GM12878 (cell line): ENCODE data around the gene BMPR2. TPM values are rescaled to one million over a fixed set of nuclear protein-coding genes. Genes with fewer than 3 reads are reported as not detected.
"Not testable (repeated sequence)": the region's sequence is repeated elsewhere in the genome, so short reads cannot be mapped to it uniquely, and the experiment has no call there.

Experiments
- ATAC-seq: fragments of 200-7000 bp; cut with Tn5 transposase; 3 replicates; pipeline ENCODE4 v1.9.1; 2020; ENCODE audit warnings: mild to moderate bottlenecking, moderate library complexity
- BruUV-seq: library from RNA; stranded (reverse); fragments of 400-500 nt; replicated peaks from 2 replicates; lab custom pipeline; 2021; lab: Mats Ljungman, UMichigan
- CTCF ChIA-PET: fragments of 300-600 bp; sonication (Branson Sonifier 250); formaldehyde crosslinking; extraction: SDS; loops from one replicate; lab custom pipeline; 2021; ENCODE audit warnings: inconsistent platforms; lab: Yijun Ruan, JAX
- POLR2A ChIA-PET: fragments of 350-600 bp; formaldehyde crosslinking; extraction: SDS; loops from one replicate; lab custom pipeline; 2021; ENCODE audit warnings: inconsistent platforms; lab: Charles Lee
- RAD21 ChIA-PET: fragments of 300-600 bp; sonication (Branson Sonifier 250); formaldehyde crosslinking; loops from one replicate; lab custom pipeline; 2023; ENCODE audit warnings: antibody characterized with exemption; ENCODE audit not compliant: unreplicated experiment; lab: Charles Lee
- SMC1A ChIA-PET: fragments of 300-600 bp; sonication (Branson Sonifier 250); formaldehyde crosslinking; loops from one replicate; lab custom pipeline; 2023; ENCODE audit not compliant: unreplicated experiment, uncharacterized antibody; lab: Charles Lee
- DNase-seq: peaks from one replicate; pipeline ENCODE4 v3.0.0-alpha.2; 2011; ENCODE audit warnings: low read depth, low spot score
- FAIRE-seq: peaks from 3 replicates; lab custom pipeline; 2011; peaks lifted over from hg19 to GRCh38; lab: Jason Lieb, UNC
- H2AFZ ChIP-seq: 2 replicates; pipeline ENCODE4 v1.6.0; 2011; ENCODE audit warnings: low read depth, low read length, control low read depth; ENCODE audit not compliant: control insufficient read depth
- H3K27ac ChIP-seq: 2 replicates; pipeline ENCODE4 v1.5.1; 2011; ENCODE audit warnings: control low read depth; ENCODE audit not compliant: control insufficient read depth, insufficient read depth
- H3K27me3 ChIP-seq, 2 experiments: replicated peaks in 1 of 2; 2 replicates each; pipeline versions ENCODE4 v1.6.0 to v1.6.1; 2011; ENCODE audit warnings: low read length in 1 of 2; ENCODE audit not compliant: control insufficient read depth in 2 of 2, insufficient read depth in 2 of 2
- H3K36me3 ChIP-seq, 2 experiments: 2 replicates each; pipeline ENCODE4 v1.5.1; 2011; ENCODE audit warnings: low read length in 1 of 2; ENCODE audit not compliant: control insufficient read depth in 2 of 2, insufficient read depth in 2 of 2
- H3K4me1 ChIP-seq: 2 replicates; pipeline ENCODE4 v1.6.1; 2011; ENCODE audit warnings: mild to moderate bottlenecking, low read length, moderate library complexity, mixed read lengths; ENCODE audit not compliant: control insufficient read depth, insufficient read depth
- H3K4me2 ChIP-seq: 2 replicates; pipeline ENCODE4 v1.6.0; 2011; ENCODE audit warnings: control low read depth; ENCODE audit not compliant: control insufficient read depth, insufficient read depth
- H3K4me3 ChIP-seq: fragments of 200-600 bp; sonication (generic); 2 replicates; pipeline ENCODE4 v1.5.1; 2016
- H3K79me2 ChIP-seq: 2 replicates; pipeline ENCODE4 v1.6.0; 2011; ENCODE audit warnings: low read length; ENCODE audit not compliant: control insufficient read depth, insufficient read depth
- H3K9ac ChIP-seq: 2 replicates; pipeline ENCODE4 v1.8.0; 2011; ENCODE audit warnings: low read length, control low read depth, mixed read lengths; ENCODE audit not compliant: control insufficient read depth, insufficient read depth
- H3K9me3 ChIP-seq: replicated peaks from 3 replicates; pipeline ENCODE4 v1.5.1; 2011; ENCODE audit warnings: mild to moderate bottlenecking, low read length; ENCODE audit not compliant: control insufficient read depth, insufficient read depth
- H4K20me1 ChIP-seq: 2 replicates; pipeline ENCODE4 v1.6.0; 2011; ENCODE audit not compliant: control insufficient read depth, insufficient read depth
- CREM ChIP-seq: IDR thresholded peaks from 2 replicates; pipeline ENCODE4 v1.6.1; 2014; ENCODE audit warnings: antibody characterized with exemption, low read depth
- FOS ChIP-seq: IDR thresholded peaks from 3 replicates; pipeline ENCODE4 v1.6.1; 2011; ENCODE audit warnings: borderline replicate concordance; ENCODE audit not compliant: insufficient read length; ENCODE audit errors: extremely low read depth
- JUNB ChIP-seq: IDR thresholded peaks from 2 replicates; pipeline ENCODE4 v1.6.1; 2016; ENCODE audit warnings: antibody characterized with exemption, mild to moderate bottlenecking
- PML ChIP-seq: IDR thresholded peaks from 2 replicates; pipeline ENCODE4 v1.6.1; 2012; ENCODE audit warnings: low read length, inconsistent platforms
- STAT1 ChIP-seq: fragments of 450-650 bp; conservative IDR thresholded peaks from 2 replicates; pipeline ENCODE4 v1.6.1; 2014; ENCODE audit warnings: antibody characterized with exemption, mild to moderate bottlenecking
- WGBS: methylation state at CpG from one replicate; pipeline ENCODE4 v1.1.6; 2016; ENCODE audit warnings: low lambda C conversion rate; ENCODE audit not compliant: insufficient replicate concordance, insufficient coverage; ENCODE audit errors: missing lambda C conversion rate; 5-methylcytosine and 5-hydroxymethylcytosine counted together
- in situ Hi-C: fragments of 300-500 bp; cut with MboI; formaldehyde crosslinking; loops from 9 replicates; pipeline ENCODE4 v1.14.3; 2018; ENCODE audit warnings: mixed read lengths
- intact Hi-C: fragments of 100-400 bp; cut with micrococcal nuclease; formaldehyde crosslinking; loops from one replicate; pipeline ENCODE4 v1.14.2; 2022; ENCODE audit not compliant: unreplicated experiment
- polyA plus RNA-seq, 11 experiments: library from polyadenylated mRNA; depleted of rRNA in 4 of 11; unstranded in 6 of 11; stranded (reverse) in 5 of 11; fragments of >200 nt; fragmentation: Nextera tagmentation in 4 of 11; fragmentation: Illumina TruSeq in 1 of 11; extraction: Ambion mirVana in 4 of 11; extraction: Trizol in 1 of 11; gene quantifications; 1 replicate in 1 of 11; 2 replicates in 10 of 11; pipeline versions ENCODE4 v1.2.1 to v1.2.3, GENCODE V29; 2011 to 2016; ENCODE audit warnings: inconsistent platforms in 2 of 11, missing spikeins in 2 of 11, low read depth in 1 of 11
- total RNA-seq, 4 experiments: library from RNA; depleted of rRNA in 3 of 4; stranded (reverse); fragments of >200 nt in 3 of 4; fragmentation: Illumina TruSeq in 1 of 4; extraction: Trizol in 1 of 4; gene quantifications; 2 replicates each; pipeline versions ENCODE4 v1.2.1 to v1.2.3, GENCODE V29; 2013 to 2021

BMPR2 gene
- total and polyA plus RNA-seq, 10 of the 15 experiments (the other 5 are each of a cell fraction or from before 2014, with no cell fraction given): 2.4 to 33.0 (median 7.1) TPM

GRCh38 chr2:202495230-202495604 is 119.1 kb downstream of the BMPR2 start:
- in situ Hi-C loops: no loop called here
- intact Hi-C loops: no loop called here
- 94% methylated on average over 23 of the region's 23 CpGs for WGBS

DNA sequence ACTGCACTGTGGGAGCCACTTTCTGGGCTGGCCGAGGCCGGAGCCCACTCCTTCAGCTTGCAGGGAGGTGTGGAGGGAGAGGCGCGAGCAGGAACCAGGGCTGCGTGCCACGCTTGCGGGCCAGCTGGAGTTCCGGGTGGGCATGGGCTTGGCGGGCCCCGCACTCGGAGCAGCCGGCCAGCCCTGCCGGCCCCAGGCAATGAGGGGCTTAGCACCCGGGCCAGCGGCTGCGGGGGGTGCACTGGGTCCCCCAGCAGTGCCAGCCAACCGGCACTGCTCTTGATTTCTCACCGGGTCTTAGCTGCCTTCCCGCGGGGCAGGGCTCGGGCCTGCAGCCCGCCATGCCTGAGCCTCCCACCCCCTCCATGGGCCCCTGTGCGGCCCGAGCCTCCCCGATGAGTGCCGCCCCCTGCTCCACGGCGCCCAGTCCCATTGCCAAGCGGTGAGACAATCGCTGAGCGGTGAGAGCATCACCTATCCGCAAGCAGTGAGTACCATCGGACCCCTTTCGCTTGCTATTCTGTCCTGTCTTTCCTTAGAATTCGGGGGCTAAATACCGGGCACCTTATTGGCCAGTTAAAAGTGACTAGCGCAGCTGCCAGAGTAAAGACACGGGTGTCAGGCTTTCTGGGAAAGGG is 120.8 kb downstream of the BMPR2 start:
- H3K9ac ChIP-seq, in situ Hi-C loops, intact Hi-C loops, H3K27ac ChIP-seq, H3K79me2 ChIP-seq, H3K4me2 ChIP-seq, H4K20me1 ChIP-seq, BruUV-seq, ATAC-seq, H3K4me1 ChIP-seq, H2AFZ ChIP-seq, POLR2A ChIA-PET, CTCF ChIA-PET, H3K4me3 ChIP-seq, RAD21 ChIA-PET, H3K9me3 ChIP-seq, FAIRE-seq, H3K27me3 ChIP-seq, DNase-seq, H3K36me3 ChIP-seq: not testable (repeated sequence)
- SMC1A ChIA-PET: interaction anchor here (1.1 kb wide), 1 partner anchor 10 kb away, joined by 3 read pairs; no protein-coding TSS in a partner anchor
- WGBS: 90% methylated on average over 37 of the region's 38 CpGs

More at GRCh38 chr2:202495230-202495604, 119.1 kb downstream of the BMPR2 start:
- ATAC-seq (no peak), FAIRE-seq (no peak), DNase-seq (no peak)
- Histone ChIP-seq H3K27ac (no peak overlapping the region), H3K4me3 (no peak overlapping the region), H2AFZ (no peak overlapping the region), H3K4me2 (no peak overlapping the region), H3K27me3 (no peaks in the 10 kb centered on the region), H3K9me3 (no peaks in the 10 kb centered on the region), H3K9ac (no peak overlapping the region), H3K79me2 (no peaks in the 10 kb centered on the region), H3K4me1 (no peaks in the 10 kb centered on the region), H3K36me3 (no peaks in the 10 kb centered on the region), H4K20me1 (no peaks in the 10 kb centered on the region)
- ChIA-PET RAD21 (no interaction called here), SMC1A (no interaction called here), POLR2A (no interaction called here), CTCF (no interaction called here)
- TF ChIP-seq PML: no peak
- TF ChIP-seq FOS: no peak
- TF ChIP-seq JUNB: no peak
- no peak for TF ChIP-seq STAT1
- no peak for TF ChIP-seq CREM
- no TSS peak for BruUV-seq

DNA sequence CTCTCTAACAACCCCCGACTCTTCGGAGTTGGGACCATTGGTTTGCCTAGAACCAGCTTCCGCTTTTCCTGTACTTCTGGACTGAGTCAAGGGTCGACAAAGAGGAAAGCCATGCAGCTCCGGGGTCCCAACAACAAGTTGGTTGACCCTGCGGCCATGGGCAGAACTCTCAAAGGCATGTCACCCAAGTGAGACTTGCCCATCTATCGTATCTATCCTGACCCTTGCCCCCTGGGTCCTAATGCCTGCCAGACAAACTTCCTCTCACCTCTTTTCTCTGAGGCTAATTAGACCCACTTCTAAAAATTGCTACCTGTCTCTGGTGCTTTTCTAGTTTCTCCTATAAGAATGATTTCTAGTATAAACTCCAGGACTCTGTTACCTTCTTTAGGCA is 121.3 kb downstream of the BMPR2 start:
- H3K79me2 ChIP-seq, H2AFZ ChIP-seq, H3K4me1 ChIP-seq, FAIRE-seq, POLR2A ChIA-PET, H3K9me3 ChIP-seq, H4K20me1 ChIP-seq, H3K36me3 ChIP-seq, DNase-seq, H3K27ac ChIP-seq, H3K9ac ChIP-seq, CTCF ChIA-PET, H3K4me3 ChIP-seq, in situ Hi-C loops, H3K4me2 ChIP-seq, BruUV-seq, intact Hi-C loops, ATAC-seq, RAD21 ChIA-PET, H3K27me3 ChIP-seq: not testable (repeated sequence)
- SMC1A ChIA-PET: interaction anchor here (1.1 kb wide), 1 partner anchor 10 kb away, joined by 3 read pairs; no protein-coding TSS in a partner anchor
- 66% methylated on average over 7 of the region's 7 CpGs for WGBS
